Loucy (cell line): ENCODE results near the gene IDUA.

Experiments used
- H2AFZ ChIP-seq: fragments of 200-600 bp; sonication (generic); 2 replicates; pipeline ENCODE4 v1.6.0; 2016; ENCODE audit warnings: antibody characterized with exemption, mild to moderate bottlenecking, low read length, moderate library complexity
- H3F3A ChIP-seq: fragments of 200-600 bp; 2 replicates; pipeline ENCODE4 v1.6.0; 2016; ENCODE audit warnings: antibody characterized with exemption, low read depth, mild to moderate bottlenecking
- H3K27me3 ChIP-seq: fragments of 200-600 bp; sonication (generic); 2 replicates; pipeline ENCODE4 v1.6.1; 2014; ENCODE audit warnings: low read length, mild to moderate bottlenecking; ENCODE audit not compliant: insufficient read depth, poor library complexity, severe bottlenecking
- H3K36me3 ChIP-seq: fragments of 200-600 bp; sonication (generic); 2 replicates; pipeline ENCODE4 v1.6.1; 2016; ENCODE audit warnings: low read length; ENCODE audit not compliant: insufficient read depth
- H3K4me1 ChIP-seq: fragments of 200-600 bp; sonication (generic); 2 replicates; pipeline ENCODE4 v1.5.1; 2014; ENCODE audit warnings: low read length, mild to moderate bottlenecking; ENCODE audit not compliant: insufficient read depth, poor library complexity, severe bottlenecking
- H3K4me2 ChIP-seq: fragments of 200-600 bp; sonication (generic); 2 replicates; pipeline ENCODE4 v1.6.0; 2014; ENCODE audit warnings: antibody characterized with exemption, low read length, low read depth, mild to moderate bottlenecking; ENCODE audit not compliant: poor library complexity, severe bottlenecking
- H3K4me3 ChIP-seq: fragments of 200-600 bp; sonication (generic); 2 replicates; pipeline ENCODE4 v1.5.1; 2014; ENCODE audit warnings: low read length, mild to moderate bottlenecking, mixed read lengths; ENCODE audit not compliant: poor library complexity, severe bottlenecking
- H3K79me2 ChIP-seq: fragments of 200-600 bp; sonication (generic); 2 replicates; pipeline ENCODE4 v1.6.1; 2014; ENCODE audit warnings: low read length; ENCODE audit not compliant: insufficient read depth
- H3K9ac ChIP-seq: fragments of 200-600 bp; sonication (generic); 2 replicates; pipeline ENCODE4 v1.6.0; 2014; ENCODE audit warnings: mild to moderate bottlenecking, low read depth, low read length, moderate library complexity; ENCODE audit not compliant: poor library complexity, severe bottlenecking
- H3K9me2 ChIP-seq: fragments of 200-600 bp; sonication (generic); replicated peaks from 2 replicates; pipeline ENCODE4 v1.6.1; 2016; ENCODE audit warnings: low read depth, low read length, mixed read lengths
- H3K9me3 ChIP-seq: fragments of 200-600 bp; sonication (generic); 2 replicates; pipeline ENCODE4 v1.6.1; 2014; ENCODE audit warnings: mild to moderate bottlenecking, antibody characterized with exemption, low read length, low read depth; ENCODE audit not compliant: insufficient read depth
- H4K20me1 ChIP-seq: fragments of 200-600 bp; sonication (generic); 2 replicates; pipeline ENCODE4 v1.6.0; 2014; ENCODE audit warnings: antibody characterized with exemption, low read length, mild to moderate bottlenecking; ENCODE audit not compliant: insufficient read depth, poor library complexity, severe bottlenecking
- EZH2phosphoT487 ChIP-seq: fragments of 200-600 bp; IDR thresholded peaks from 2 replicates; pipeline ENCODE4 v1.6.1; 2018; ENCODE audit warnings: antibody characterized with exemption, mild to moderate bottlenecking, moderate library complexity, borderline replicate concordance
- TF ChIP-seq, protein P1 (sequence below): fragments of 200-600 bp; sonication (generic); conservative IDR thresholded peaks from 2 replicates; pipeline ENCODE4 v1.5.1; 2014; ENCODE audit warnings: mild to moderate bottlenecking, antibody characterized with exemption, low read length

IDUA gene

DNA sequence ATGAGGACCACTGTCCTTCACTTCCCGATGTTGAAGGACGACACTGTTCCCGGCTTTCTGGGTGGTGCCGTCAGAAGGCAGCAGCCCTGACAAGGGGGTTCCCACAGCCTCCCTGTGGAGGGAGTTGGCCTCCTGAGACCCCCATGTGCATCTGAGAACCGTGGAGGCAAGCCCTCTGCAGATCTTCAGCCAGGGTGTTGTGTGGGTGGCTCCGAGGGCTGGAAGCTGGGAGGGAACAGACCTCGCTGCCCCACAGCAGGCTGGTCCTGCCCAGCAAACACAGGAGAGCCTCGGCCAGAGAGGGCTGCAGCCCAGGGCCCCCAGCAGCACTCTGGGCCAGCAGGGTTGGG lies 29.6 kb upstream of the IDUA start:
- Histone ChIP-seq H3K9me2 (no peaks in the 10 kb centered on the region), H3K4me2 (no peak overlapping the region), H3K4me1 (no peaks in the 10 kb centered on the region), H3K4me3 (no peak overlapping the region), H3F3A (no peaks in the 10 kb centered on the region), H3K9me3 (no peaks in the 10 kb centered on the region), H4K20me1 (no peaks in the 10 kb centered on the region), H3K36me3 (no peaks in the 10 kb centered on the region), H3K79me2 (no peaks in the 10 kb centered on the region), H2AFZ (no peak overlapping the region), H3K9ac (no peak overlapping the region), H3K27me3 (no peaks in the 10 kb centered on the region)
- no peak for TF ChIP-seq EZH2phosphoT487
- TF ChIP-seq, protein P1, sequence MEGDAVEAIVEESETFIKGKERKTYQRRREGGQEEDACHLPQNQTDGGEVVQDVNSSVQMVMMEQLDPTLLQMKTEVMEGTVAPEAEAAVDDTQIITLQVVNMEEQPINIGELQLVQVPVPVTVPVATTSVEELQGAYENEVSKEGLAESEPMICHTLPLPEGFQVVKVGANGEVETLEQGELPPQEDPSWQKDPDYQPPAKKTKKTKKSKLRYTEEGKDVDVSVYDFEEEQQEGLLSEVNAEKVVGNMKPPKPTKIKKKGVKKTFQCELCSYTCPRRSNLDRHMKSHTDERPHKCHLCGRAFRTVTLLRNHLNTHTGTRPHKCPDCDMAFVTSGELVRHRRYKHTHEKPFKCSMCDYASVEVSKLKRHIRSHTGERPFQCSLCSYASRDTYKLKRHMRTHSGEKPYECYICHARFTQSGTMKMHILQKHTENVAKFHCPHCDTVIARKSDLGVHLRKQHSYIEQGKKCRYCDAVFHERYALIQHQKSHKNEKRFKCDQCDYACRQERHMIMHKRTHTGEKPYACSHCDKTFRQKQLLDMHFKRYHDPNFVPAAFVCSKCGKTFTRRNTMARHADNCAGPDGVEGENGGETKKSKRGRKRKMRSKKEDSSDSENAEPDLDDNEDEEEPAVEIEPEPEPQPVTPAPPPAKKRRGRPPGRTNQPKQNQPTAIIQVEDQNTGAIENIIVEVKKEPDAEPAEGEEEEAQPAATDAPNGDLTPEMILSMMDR = no peak

DNA sequence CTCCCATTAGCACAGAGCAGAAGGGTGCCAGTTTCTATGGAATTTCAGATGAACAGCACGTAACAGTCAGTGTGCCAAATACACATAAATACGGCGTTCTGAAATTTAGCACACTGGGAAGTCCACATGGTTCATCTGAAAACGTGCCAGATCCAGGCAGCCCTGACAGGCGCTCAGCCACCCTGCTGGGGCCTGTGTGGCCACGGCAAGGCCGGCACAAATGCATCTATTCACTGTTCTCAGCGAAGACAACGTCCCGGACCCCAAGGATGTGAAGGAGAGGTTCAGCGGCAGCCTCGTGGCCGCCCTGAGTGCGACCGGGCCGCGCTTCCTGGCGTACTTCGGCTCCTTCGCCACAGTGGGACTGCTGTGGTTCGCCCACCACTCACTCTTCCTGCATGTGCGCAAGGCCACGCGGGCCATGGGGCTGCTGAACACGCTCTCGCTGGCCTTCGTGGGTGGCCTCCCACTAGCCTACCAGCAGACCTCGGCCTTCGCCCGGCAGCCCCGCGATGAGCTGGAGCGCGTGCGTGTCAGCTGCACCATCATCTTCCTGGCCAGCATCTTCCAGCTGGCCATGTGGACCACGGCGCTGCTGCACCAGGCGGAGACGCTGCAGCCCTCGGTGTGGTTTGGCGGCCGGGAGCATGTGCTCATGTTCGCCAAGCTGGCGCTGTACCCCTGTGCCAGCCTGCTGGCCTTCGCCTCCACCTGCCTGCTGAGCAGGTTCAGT lies 29.1 kb upstream of the IDUA start:
- no peaks in the 10 kb centered on the region for H3K36me3 ChIP-seq
- H3K4me3 ChIP-seq = no peak overlapping the region
- no peaks in the 10 kb centered on the region for H3K27me3 ChIP-seq
- no peaks in the 10 kb centered on the region for H3K9me3 ChIP-seq
- no peak overlapping the region for H3K9ac ChIP-seq
- no peaks in the 10 kb centered on the region for H3K9me2 ChIP-seq
- H2AFZ ChIP-seq = no peak overlapping the region
- no peaks in the 10 kb centered on the region for H3K79me2 ChIP-seq
- no peaks in the 10 kb centered on the region for H3K4me1 ChIP-seq
- TF ChIP-seq, protein P1 = no peak
- TF ChIP-seq EZH2phosphoT487 = no peak
- no peak overlapping the region for H3K4me2 ChIP-seq
- no peaks in the 10 kb centered on the region for H3F3A ChIP-seq
- no peaks in the 10 kb centered on the region for H4K20me1 ChIP-seq

DNA sequence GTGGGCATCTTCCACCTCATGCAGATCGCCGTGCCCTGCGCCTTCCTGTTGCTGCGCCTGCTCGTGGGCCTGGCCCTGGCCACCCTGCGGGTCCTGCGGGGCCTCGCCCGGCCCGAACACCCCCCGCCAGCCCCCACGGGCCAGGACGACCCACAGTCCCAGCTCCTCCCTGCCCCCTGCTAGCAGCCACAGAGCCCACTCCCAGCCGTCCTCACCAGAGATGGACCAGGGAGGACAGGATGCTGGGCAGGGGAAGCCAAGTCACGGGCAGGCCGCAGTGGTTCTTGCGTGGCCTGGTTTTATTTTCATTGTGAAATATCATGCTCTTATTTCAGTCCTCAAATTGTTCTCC lies 28.6 kb upstream of the IDUA start:
- TF ChIP-seq EZH2phosphoT487 = no peak
- TF ChIP-seq, protein P1 = no peak

More for the DNA sequence above, 28.6 kb upstream of the IDUA start:
- H3K4me1 ChIP-seq = no peaks in the 10 kb centered on the region
- H3K9me3 ChIP-seq = no peaks in the 10 kb centered on the region
- H3K4me2 ChIP-seq = no peak overlapping the region
- no peak overlapping the region for H3K9ac ChIP-seq
- H3K36me3 ChIP-seq = no peaks in the 10 kb centered on the region
- H3K4me3 ChIP-seq = no peak overlapping the region
- H4K20me1 ChIP-seq = no peaks in the 10 kb centered on the region
- H3K9me2 ChIP-seq = no peaks in the 10 kb centered on the region
- H3K27me3 ChIP-seq = no peaks in the 10 kb centered on the region
- H3K79me2 ChIP-seq = no peaks in the 10 kb centered on the region
- H2AFZ ChIP-seq = no peak overlapping the region
- no peaks in the 10 kb centered on the region for H3F3A ChIP-seq
